Fibroblast of gingiva (primary cell): Measurements from ENCODE around the gene TARS2.

Experiments
- DNase-seq: peaks from one replicate; pipeline ENCODE4 v3.0.0-alpha.2; 2011; ENCODE audit warnings: low read depth

Gene TARS2

DNA sequence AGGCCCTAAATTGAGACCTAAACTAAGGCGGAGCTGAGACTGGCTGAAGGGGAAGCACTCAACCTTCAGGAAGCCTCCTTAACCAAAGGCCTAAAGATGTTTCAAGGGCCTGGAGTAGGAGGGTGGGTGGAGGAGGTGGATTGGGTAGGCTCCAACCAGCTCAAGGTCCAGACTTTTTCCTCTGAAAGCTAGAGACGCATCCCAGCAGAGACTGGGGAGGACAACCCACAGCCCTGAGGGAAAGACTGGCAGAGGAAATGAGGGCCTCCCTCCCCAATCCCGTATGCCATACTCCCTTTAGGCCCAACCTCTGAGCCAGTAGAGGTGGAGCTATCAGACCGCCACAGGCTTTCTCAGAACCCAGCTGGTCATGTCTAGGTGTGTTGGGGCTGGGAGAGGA is 21.8 kb downstream of the TARS2 start:
- no peak for DNase-seq

DNA sequence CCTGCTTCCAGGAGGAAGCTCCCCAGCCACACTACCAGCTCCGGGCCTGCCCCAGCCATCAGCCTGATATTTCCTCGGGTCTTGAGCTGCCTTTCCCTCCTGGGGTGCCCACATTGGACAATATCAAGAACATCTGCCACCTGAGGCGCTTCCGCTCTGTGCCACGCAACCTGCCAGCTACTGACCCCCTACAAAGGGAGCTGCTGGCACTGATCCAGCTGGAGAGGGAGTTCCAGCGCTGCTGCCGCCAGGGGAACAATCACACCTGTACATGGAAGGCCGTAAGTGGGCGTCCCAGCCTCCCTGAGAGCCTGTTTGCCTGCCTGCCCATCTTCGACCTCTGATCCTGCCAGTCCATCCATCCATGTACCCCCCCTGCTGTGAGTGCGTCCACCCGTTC is 24.3 kb downstream of the TARS2 start:
- no peak for DNase-seq

DNA sequence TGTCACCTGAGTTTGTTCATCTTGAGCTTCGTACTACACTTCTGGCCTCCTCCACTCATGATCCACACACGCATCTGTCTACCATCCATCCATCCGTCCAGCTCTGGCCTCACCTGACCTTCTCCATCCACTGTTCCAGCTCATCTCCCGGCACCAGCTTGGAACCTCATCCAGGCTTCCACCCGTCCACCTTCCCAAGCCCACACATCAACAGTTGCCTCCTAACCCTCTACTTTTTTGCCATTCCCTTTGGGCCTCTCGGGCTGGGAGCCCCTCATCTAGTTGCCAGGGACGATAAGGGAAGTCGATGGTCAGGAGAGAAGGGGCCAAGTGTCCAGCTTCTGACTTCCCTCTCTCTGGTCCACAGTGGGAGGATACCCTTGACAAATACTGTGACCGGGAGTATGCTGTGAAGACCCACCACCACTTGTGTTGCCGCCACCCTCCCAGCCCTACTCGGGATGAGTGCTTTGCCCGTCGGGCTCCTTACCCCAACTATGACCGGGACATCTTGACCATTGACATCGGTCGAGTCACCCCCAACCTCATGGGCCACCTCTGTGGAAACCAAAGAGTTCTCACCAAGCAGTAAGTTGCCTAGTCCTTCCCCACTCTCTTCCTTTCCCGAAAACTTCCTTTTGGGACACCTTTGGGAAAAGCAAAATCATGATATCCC is 24.9 kb downstream of the TARS2 start:
- no peak for DNase-seq

- DNase-seq = peak; percentile 22
These were observed 25.6 kb downstream of the TARS2 start for GRCh38 chr1:150512846-150513245.

GRCh38 chr1:150513351-150513791 is 26.2 kb downstream of the TARS2 start:
- DNase-seq = no peak

DNA sequence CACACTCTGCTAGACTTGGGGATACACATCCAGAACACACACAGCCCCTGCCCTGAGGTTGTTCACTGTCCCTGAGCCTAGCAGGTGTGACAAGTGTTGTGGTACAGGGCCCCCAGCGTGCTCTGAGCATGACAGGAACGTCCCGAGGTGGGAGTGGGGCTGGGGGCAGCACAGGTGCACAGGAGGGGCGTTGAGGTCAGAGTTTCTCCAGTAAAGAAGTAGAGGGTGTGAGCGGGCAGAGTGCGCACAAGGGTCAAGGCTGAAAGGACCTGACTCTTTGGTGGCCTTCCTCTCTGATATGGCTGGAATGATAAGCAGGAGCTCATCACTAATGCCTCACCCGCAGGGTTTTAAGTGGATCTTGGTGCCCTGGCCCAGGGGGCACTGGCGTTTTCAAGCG is 27.0 kb downstream of the TARS2 start:
- DNase-seq = no peak

GRCh38 chr1:150514913-150515327 is 27.7 kb downstream of the TARS2 start:
- no peak for DNase-seq

DNA sequence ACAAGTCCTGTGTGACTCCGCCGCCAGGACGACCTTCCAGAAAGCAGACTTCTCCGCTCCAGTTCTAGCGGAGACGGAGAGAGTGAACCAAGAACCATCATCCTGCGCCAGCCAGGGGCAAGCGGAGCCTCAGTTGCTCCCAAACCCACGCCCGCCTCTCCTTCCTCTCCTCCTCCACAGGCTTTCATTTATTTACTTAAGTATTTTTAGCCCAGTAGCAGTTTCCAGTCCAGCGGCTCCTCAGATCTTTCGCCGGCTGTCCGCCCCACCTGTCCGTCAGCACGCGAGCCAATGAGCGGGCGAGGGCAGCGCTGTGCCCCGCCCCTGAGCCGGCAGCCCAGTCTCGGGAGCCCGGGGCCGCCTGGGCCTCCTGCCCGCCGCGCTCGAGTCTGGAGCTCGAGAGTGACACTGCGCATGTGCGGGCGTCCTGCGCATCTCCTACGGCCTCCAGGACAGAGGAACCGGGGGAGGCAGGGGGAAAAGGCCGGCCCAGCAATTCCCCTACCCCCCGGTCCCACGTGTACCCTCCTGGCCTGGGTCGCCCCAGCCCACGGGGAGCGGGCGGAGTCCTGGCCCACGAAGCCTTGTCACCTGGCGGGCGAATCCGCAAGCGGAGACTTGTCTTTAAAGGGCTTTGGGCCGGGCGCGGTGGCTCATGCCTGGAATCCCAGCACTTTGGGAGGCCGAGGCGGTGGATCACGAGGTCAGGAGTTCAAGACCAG is 28.3 kb downstream of the TARS2 start, which contains the start of gene FALEC:
Gene FALEC (plus strand): TSS at position 425 of the 722 bp plus-strand sequence.
- peak; percentile 96 for DNase-seq

DNA sequence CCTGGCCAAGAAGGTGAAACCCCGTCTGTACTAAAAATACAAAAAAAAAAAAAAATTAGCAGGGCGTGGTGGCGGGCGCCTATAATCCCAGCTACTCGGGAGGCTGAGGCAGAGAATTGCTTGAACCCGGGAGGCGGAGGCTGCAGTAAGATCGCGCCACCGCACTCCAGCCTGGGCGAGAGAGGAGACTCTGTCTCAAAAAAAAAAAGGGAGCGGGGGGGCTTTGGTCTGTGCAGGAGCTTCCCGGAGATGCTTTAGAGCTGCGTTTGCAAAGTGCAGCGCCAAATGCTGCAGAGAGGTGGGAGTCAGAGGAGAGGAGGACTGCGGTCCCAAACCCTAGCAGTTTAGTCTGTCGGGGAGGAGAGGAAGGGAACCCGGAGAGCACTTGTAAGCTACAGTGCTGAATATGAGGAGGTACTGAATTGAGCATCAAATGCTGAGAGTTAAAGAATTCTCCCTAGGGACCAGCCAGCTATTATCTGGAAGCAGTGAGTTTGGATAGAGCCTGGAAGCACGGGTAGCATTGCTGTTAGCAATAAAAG is 28.9 kb downstream of the TARS2 start:
- no peak for DNase-seq

- DNase-seq = no peak
These were observed 29.4 kb downstream of the TARS2 start for GRCh38 chr1:150516616-150517015.

DNA sequence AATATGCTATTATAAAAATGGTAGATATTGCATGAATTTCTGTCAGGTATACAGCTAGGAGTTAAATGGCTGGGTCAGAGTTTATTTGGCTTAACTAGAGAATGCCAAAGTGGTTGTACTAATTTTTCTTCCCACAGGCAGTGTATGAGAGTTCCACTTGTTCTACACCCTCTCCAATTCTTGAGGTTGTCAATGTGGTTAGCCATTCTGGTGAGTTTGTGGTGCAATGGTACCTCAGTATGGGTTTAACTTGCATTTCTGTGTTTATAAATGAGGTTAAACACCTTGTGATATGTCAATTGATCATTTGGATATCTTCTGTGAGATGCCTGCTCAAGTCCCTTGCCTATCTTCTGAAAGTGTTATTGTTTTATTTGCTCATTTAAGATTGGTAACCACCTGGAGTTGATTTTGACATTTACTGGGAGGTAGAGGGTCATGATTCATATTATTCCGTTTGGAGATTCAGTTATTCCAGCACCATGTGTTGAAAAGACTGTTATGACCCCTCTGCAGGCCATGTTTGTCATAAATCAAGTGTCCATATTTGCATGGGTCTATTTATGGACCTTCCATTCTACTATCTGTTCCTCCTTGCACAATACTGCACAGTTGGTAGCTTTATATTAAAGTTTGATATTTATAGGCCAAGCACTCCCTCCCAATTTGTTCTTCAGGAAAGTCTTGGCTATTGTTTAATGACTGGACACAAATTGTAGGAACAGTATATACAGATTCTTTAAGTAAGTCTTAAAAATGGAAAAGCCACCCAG is 34.2 kb downstream of the TARS2 start:
- no peak for DNase-seq

DNA sequence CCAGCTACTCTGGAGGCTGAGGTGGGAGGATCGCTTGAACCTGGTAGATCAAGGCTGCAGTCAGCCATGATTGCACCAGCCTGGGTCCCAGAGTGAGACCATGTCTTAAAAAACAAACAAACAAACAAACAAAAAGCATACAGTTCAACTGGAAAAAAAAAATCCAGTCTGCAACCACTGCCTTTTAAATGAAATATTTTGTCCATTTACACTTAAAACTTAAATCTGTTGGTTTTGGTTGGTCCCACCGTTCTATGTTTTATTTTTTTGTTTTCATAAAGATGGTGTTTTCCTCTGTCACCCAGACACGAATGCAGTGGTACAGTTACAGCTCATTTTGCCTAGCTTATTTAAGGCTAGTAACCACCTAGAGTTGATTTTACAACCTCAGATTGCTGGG is 38.1 kb downstream of the TARS2 start:
- no peak for DNase-seq

DNA sequence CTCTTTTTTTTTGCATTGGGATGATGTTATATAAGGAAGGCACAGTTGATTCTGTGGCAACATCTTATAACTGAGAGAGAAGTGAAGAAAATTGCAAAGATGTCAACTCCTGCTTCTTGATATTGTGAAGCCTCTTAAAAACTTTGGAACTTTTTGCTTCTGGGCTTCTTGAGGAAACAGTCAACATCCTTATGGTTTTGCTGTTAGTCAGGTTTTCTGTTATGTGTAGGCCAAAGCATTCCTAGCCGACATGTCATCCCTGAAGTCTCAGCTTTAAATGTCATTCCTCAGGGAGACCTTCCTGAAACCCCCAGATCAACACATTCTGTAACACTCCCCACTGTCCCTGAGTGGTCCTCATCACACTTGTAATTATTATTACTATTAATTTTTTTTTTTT is 41.0 kb downstream of the TARS2 start:
- peak; percentile 27 for DNase-seq

- DNase-seq = peak; percentile 60
These were observed 41.8 kb downstream of the TARS2 start for GRCh38 chr1:150529017-150529416.

DNA sequence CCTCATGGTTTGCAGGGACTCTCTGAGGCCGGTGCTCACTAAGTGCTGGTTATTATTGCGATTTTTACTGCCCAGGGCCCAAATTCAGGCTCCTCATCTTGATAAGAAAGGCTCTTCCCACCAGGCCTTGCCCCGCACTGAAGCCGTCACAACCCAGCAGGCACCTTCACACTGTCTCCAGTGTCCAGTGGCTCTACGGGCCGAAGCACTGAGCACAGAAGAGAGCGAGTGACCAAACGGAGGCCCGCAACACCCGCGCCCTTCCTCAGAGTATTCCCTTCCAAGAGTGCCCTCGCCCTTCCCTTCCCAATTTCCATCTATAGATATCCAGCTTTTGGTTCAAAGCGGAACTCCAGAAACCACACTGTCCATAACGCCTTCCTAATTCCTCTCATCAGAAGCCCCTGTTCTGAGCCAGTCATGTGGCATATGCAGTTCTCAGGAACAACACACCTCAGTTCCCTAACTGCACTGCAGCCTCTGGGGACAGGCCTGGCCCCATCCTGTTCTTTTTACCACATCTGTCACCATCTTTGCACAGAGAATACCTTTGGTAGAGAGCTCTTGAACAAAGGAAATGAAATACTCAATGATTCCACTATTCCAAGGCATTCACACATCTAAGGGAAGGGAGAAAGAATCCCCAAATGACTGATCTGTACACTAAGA is 43.4 kb downstream of the TARS2 start:
- DNase-seq = no peak

DNA sequence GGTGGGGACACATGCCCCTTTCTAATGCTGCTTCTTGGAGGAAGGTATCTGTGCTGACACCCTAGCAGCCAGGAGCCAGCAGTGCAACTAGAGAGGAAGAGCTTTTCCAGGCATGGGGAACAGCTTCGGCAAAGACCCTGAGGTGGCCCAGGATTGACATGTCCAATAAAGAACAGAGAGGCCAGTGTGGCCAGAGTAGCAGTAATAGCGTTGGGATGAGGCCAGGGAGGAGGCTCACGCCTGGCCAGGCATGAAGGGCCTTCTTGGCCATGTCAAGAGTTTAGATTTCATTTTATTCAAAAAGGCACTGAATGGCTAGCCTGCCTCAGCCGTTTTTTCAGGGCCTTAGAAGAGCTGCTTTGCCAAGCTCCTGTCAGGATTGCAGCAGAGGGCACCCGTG is 45.6 kb downstream of the TARS2 start:
- DNase-seq = no peak

GRCh38 chr1:150534002-150534401 is 46.8 kb downstream of the TARS2 start:
- no peak for DNase-seq

GRCh38 chr1:150535511-150536287 is 48.5 kb downstream of the TARS2 start:
- no peak for DNase-seq

DNA sequence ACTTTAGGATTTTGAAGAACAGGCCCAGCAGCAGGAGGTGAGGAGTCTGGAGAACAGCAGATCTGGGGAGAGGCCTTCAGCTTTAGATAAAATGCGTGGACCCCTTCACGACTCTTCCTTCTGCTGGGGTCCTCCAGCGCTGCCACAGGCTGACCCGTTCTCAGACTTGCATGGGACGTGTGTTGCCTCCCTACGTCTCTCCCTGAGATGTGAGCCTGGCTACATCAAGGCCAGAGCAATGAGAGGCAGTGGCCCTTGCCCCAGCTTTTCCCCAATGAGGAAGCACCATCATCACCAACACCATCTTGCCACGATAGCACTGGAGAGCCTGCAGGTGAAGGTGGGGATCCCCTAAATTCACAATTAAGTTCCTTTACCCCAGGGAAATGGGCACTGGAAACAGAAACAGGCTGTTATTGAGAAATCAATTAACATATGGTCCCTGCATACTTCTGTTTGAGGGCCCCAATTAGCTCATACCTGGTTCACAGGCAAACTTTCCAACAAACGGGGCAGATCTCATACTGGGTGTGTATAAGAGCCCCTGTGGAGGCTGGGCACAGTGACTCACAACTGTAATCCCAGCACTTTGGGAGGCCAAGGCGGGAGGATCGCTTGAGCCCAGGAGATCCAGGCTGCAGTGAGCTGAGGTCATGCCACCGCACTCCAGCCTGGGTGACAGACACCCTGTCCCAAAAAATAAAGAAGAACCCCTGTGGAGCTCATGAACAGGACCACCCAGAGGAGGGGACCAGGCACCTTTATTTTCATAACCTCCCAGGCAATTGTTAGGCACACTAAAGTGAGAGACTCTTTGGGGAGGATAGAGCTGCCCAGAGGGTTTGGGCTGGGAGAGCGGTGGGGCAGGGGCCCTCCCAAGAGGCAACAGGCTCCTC is 49.9 kb downstream of the TARS2 start:
- no peak for DNase-seq
